Measurements from ENCODE around the gene PHF10.

Gene PHF10

GRCh38 chr6:169669889-169670288, 54.4 kb downstream of the PHF10 start:
- DNase-seq, result no peak

GRCh38 chr6:169669147-169669546, 55.2 kb downstream of the PHF10 start:
- no peak for DNase-seq

- no peak for DNase-seq
Observed at GRCh38 chr6:169668203-169668847, 56.0 kb downstream of the PHF10 start.

GRCh38 chr6:169667716-169668115, 56.6 kb downstream of the PHF10 start:
- no peak for DNase-seq

- DNase-seq, result no peak
Observed at GRCh38 chr6:169666441-169666840, 57.9 kb downstream of the PHF10 start.

- no peak for DNase-seq
Observed at GRCh38 chr6:169665289-169665688, 59.0 kb downstream of the PHF10 start.

GRCh38 chr6:169664227-169664626, 60.1 kb downstream of the PHF10 start:
- no peak for DNase-seq

- DNase-seq, result no peak
Observed at GRCh38 chr6:169663468-169663867, 60.8 kb downstream of the PHF10 start.

- no peak for DNase-seq
Observed at GRCh38 chr6:169661391-169661756, 62.9 kb downstream of the PHF10 start.

GRCh38 chr6:169660751-169661390, 63.4 kb downstream of the PHF10 start:
- no peak for DNase-seq

- no peak for DNase-seq
Observed at GRCh38 chr6:169659820-169660610, 64.3 kb downstream of the PHF10 start.

GRCh38 chr6:169657284-169657610, 67.1 kb downstream of the PHF10 start:
- DNase-seq, result no peak

GRCh38 chr6:169656546-169657283, 67.6 kb downstream of the PHF10 start:
- no peak for DNase-seq

- peak; percentile 74 for DNase-seq
Observed at GRCh38 chr6:169654598-169655391, 69.5 kb downstream of the PHF10 start.

Measured in fibroblast of skin of right quadriceps (primary cell).